Measurements from ENCODE around the gene FADS3.

The FADS3 gene

GRCh38 chr11:61911128-61911700 is 19.9 kb upstream of the FADS3 start:
- no peak for ATAC-seq (replicated peaks; ENCODE audit: extremely low read depth, poor library complexity, severe bottlenecking)
- H3K36me3 Mint-ChIP-seq (ENCODE audit: insufficient read depth): no peaks in the 10 kb centered on the region
- H3K27ac Mint-ChIP-seq (ENCODE audit: low read depth): no peak overlapping the region
- no peaks in the 10 kb centered on the region for H3K9me3 Mint-ChIP-seq
- no peak overlapping the region for H3K4me3 Mint-ChIP-seq
- H3K4me1 Mint-ChIP-seq: no peaks in the 10 kb centered on the region
- peaks cover 48% of the 10 kb centered on the region for H3K27me3 Mint-ChIP-seq
- DNase-seq (ENCODE audit: low spot score in 2 of 2): no peak

DNA sequence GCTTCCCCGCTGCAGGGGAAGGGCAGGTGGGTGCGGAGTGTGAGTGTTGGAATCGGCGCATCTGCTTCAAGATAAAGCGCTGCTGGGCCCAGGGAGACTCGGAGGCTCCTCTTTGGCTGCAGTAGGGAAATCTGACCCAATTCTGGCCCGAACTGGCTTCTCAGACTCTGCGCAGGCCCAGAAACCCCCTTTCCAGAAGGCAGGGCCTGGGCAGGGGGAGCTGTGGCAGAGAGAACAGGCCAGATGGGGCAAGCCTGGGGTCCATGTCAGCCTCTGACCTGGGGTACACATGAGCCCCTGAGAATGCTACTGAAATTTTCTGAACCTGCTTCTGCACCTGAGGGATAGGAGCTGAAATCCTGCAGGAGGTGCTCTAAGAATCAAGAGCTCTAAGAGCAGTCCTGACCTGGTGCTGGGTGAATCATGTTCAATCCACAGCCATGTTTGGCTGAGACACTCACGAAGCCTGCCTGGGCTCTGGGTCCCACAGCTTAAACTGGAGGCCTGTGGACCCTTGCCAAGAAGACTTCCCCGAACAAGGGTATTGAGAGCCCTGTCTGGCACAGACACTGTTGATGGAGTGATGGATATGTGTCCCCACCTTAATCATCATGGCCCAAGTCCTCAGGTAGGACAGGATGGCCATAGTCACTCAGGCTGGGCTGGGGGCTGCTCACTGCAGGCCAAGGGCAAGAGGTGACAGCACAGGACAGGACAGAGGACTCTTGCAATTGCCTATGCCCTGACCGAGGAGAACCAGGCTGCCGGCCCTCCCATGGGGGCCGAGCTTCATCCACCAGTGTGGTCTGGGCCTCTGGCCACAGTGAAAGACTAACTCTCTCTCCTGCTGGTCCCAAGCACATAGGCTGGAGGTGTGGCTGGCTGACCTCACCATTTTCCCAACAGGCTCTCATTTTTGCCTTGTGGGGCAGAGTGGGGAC is 19.1 kb upstream of the FADS3 start:
- H3K27ac Mint-ChIP-seq (ENCODE audit: low read depth): no peak overlapping the region
- H3K9me3 Mint-ChIP-seq: no peaks in the 10 kb centered on the region

DNA sequence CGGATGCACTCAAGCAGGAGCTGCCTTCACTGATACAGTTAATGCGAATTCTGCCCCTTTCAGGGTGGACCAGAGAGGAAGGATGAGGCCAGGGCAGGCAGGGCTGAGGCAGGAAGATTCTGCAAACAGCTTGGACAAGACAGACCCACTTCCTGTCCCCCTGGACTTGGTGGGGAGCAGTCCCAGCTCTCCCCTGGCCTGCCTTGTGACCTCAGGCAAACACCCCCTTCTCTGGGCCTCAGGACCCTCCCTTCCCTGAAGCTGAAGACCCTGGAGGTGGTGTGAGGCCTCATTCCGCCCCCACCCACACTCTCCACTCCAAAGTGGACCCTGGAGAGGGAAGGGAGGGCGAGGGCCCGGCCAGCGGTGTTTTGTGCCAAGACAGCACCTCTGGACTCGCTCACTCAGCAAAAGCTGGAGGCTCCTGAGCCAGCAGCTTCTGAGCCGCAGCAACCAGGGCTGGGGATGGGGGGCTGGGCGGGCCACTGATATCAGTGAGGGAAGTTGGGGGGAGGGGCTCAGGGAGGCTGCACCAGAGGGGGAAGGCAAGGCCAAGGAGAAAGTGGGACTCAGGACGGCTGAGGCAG is 17.5 kb upstream of the FADS3 start:
- no peak for ATAC-seq (replicated peaks; ENCODE audit: extremely low read depth, poor library complexity, severe bottlenecking)
- H3K9me3 Mint-ChIP-seq: no peaks in the 10 kb centered on the region
- DNase-seq (ENCODE audit: low spot score in 2 of 2): no peak
- H3K27ac Mint-ChIP-seq (ENCODE audit: low read depth): no peak overlapping the region
- H3K4me3 Mint-ChIP-seq: no peak overlapping the region
- no peaks in the 10 kb centered on the region for H3K36me3 Mint-ChIP-seq (ENCODE audit: insufficient read depth)
- peaks cover 24% of the 10 kb centered on the region for H3K27me3 Mint-ChIP-seq
- no peaks in the 10 kb centered on the region for H3K4me1 Mint-ChIP-seq

More for the DNA sequence above, 19.1 kb upstream of the FADS3 start:
- no peaks in the 10 kb centered on the region for H3K36me3 Mint-ChIP-seq (ENCODE audit: insufficient read depth)
- no peak overlapping the region for H3K4me3 Mint-ChIP-seq
- peaks cover 41% of the 10 kb centered on the region for H3K27me3 Mint-ChIP-seq
- no peaks in the 10 kb centered on the region for H3K4me1 Mint-ChIP-seq
- no peak for DNase-seq (ENCODE audit: low spot score in 2 of 2)
- ATAC-seq (replicated peaks; ENCODE audit: extremely low read depth, poor library complexity, severe bottlenecking): no peak

DNA sequence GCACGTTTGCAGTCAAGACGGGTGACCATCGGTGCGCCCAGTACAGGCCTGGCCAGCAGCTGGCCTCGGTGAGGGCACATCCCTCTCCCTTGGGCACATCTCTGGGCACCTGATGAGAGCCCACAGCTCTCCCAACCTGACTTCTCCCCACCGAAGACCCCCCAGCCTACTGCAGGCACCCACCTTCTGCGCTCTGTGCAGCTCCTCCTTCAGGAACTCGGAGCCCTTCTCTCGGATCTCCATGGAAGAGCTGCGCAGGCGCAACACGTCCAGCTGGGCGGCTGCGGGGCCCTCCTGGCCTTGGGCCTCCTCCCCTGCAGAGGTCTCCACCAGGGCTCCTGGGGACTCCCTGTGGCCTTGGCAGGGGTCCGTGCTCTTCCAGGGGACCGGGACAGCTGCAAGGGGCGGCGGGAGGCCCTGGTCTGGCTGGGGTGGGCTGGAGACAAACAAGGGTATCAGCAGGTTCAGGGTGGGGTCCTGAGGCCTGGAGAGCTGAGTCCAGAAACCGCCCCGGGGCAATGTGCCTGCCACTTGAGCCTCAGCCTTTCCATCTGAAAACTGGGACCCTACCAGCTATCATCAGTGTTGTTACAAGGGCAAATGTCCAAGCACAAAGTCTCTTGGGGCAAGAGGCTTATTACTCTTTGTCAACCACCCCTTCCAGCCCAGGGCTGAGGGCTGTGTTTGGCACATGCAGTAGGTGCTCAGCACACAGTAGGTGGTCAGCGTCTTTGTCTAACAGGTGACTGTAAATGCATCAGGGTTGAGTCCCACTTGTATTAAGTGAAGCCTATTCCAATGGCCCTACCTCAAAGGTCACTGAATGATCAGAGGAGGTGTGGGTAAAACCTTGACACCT is 16.8 kb upstream of the FADS3 start:
- Mint-ChIP-seq H3K36me3 (ENCODE audit: insufficient read depth) (peaks cover 2% of the 10 kb centered on the region), H3K9me3 (no peaks in the 10 kb centered on the region), H3K4me1 (no peaks in the 10 kb centered on the region), H3K27me3 (peaks cover 17% of the 10 kb centered on the region), H3K27ac (ENCODE audit: low read depth) (no peak overlapping the region), H3K4me3 (no peak overlapping the region)
- ATAC-seq (replicated peaks; ENCODE audit: extremely low read depth, poor library complexity, severe bottlenecking) (no peak), DNase-seq (ENCODE audit: low spot score in 2 of 2) (no peak)

GRCh38 chr11:61907282-61907681 is 15.9 kb upstream of the FADS3 start:
- no peak for ATAC-seq (replicated peaks; ENCODE audit: extremely low read depth, poor library complexity, severe bottlenecking)
- no peaks in the 10 kb centered on the region for H3K4me1 Mint-ChIP-seq

DNA sequence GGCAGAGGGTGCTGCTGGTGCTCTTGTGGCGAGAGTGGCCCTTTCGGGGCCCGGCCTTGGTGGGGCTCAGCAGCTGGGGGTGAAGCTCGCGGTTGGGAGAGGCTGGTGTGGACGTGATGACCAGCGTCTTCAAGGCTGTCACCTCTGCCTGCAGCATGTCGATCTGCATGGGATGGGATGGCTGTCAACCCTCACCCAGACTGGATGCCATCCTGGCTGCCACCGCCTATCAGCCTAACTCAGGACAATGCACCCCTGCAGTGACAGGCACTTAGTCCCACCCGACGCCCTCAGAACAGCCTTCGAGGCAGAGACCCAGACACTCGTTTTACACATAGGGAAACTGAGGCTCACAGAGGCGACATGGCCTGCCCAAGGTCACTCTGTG is 15.2 kb upstream of the FADS3 start:
- H3K9me3 Mint-ChIP-seq: no peaks in the 10 kb centered on the region
- H3K4me1 Mint-ChIP-seq: no peaks in the 10 kb centered on the region
- H3K36me3 Mint-ChIP-seq (ENCODE audit: insufficient read depth): peaks cover 5% of the 10 kb centered on the region
- ATAC-seq (replicated peaks; ENCODE audit: extremely low read depth, poor library complexity, severe bottlenecking): no peak
- no peak overlapping the region for H3K27ac Mint-ChIP-seq (ENCODE audit: low read depth)
- DNase-seq (ENCODE audit: low spot score in 2 of 2): no peak
- no peak overlapping the region for H3K4me3 Mint-ChIP-seq
- peaks cover 1% of the 10 kb centered on the region for H3K27me3 Mint-ChIP-seq

More at GRCh38 chr11:61907282-61907681, 15.9 kb upstream of the FADS3 start:
- H3K4me3 Mint-ChIP-seq: no peak overlapping the region
- H3K27ac Mint-ChIP-seq (ENCODE audit: low read depth): no peak overlapping the region
- no peaks in the 10 kb centered on the region for H3K9me3 Mint-ChIP-seq
- peaks cover 9% of the 10 kb centered on the region for H3K27me3 Mint-ChIP-seq
- H3K36me3 Mint-ChIP-seq (ENCODE audit: insufficient read depth): peaks cover 3% of the 10 kb centered on the region
- DNase-seq (ENCODE audit: low spot score in 2 of 2): no peak

- no peak overlapping the region for H3K27ac Mint-ChIP-seq (ENCODE audit: low read depth)
- DNase-seq (ENCODE audit: low spot score in 2 of 2): no peak
- H3K9me3 Mint-ChIP-seq: no peaks in the 10 kb centered on the region
- no peaks in the 10 kb centered on the region for H3K4me1 Mint-ChIP-seq
- ATAC-seq (replicated peaks; ENCODE audit: extremely low read depth, poor library complexity, severe bottlenecking): no peak
- no peaks in the 10 kb centered on the region for H3K27me3 Mint-ChIP-seq
- H3K36me3 Mint-ChIP-seq (ENCODE audit: insufficient read depth): peaks cover 5% of the 10 kb centered on the region
- H3K4me3 Mint-ChIP-seq: no peak overlapping the region
These were observed 14.6 kb upstream of the FADS3 start for GRCh38 chr11:61905801-61906521.

- no peaks in the 10 kb centered on the region for H3K4me1 Mint-ChIP-seq
- H3K9me3 Mint-ChIP-seq: no peaks in the 10 kb centered on the region
- no peak overlapping the region for H3K4me3 Mint-ChIP-seq
- peaks cover 5% of the 10 kb centered on the region for H3K36me3 Mint-ChIP-seq (ENCODE audit: insufficient read depth)
- no peak for DNase-seq (ENCODE audit: low spot score in 2 of 2)
- ATAC-seq (replicated peaks; ENCODE audit: extremely low read depth, poor library complexity, severe bottlenecking): no peak
- H3K27me3 Mint-ChIP-seq: no peaks in the 10 kb centered on the region
- H3K27ac Mint-ChIP-seq (ENCODE audit: low read depth): no peak overlapping the region
These were observed 13.8 kb upstream of the FADS3 start for GRCh38 chr11:61905067-61905696.

DNA sequence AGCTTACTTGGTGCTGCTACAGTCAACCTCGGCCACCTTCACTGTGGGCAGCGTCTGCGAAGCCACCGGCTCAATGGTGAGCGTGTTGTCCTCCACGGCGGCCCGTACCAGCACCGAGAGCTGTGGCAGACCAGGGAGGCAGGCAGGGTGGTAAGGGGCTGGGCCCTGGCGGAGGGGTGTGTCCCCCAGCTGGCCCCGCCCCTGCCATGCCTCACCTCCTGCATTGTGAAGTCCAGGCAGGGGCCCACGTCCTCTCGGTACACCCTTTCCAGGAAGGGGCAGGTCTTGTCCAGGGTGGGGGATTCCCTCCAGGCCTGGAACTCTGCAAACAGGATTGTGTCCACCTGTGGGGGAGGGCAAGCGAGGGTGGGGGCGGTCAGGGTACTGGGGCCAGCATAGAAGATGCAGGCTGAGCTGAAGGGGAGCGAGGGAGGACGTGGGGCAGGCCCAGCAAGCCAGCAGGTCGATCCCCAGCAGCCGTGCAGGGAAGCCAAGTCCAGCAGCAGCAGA is 13.2 kb upstream of the FADS3 start:
- Mint-ChIP-seq H3K27ac (ENCODE audit: low read depth) (no peak overlapping the region), H3K36me3 (ENCODE audit: insufficient read depth) (peaks cover 5% of the 10 kb centered on the region), H3K4me3 (no peak overlapping the region), H3K4me1 (no peaks in the 10 kb centered on the region), H3K9me3 (no peaks in the 10 kb centered on the region), H3K27me3 (no peaks in the 10 kb centered on the region)
- no peak for ATAC-seq (replicated peaks; ENCODE audit: extremely low read depth, poor library complexity, severe bottlenecking)
- no peak for DNase-seq (ENCODE audit: low spot score in 2 of 2)

DNA sequence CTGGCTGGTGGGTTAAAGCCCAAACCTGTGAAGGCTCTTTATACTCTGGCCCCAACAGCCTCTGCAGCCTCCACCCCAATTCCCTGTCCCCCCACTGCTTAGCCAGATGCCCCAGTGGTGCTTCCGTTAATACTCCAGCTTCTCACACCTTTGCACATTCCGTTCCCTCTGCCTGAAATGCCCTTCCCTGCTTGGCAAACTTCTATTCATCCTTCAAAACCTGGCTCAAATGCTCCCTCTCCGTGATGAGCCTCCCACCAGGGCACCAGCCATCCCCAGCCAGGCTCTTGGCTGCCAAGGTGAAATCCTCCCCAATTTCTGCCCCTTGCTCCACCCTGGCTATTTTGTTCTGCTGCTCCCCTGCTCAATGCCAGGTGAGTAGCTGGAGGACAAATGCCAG is 12.5 kb upstream of the FADS3 start:
- Mint-ChIP-seq H3K4me3 (no peak overlapping the region), H3K4me1 (peaks cover 7% of the 10 kb centered on the region), H3K9me3 (no peaks in the 10 kb centered on the region), H3K27me3 (no peaks in the 10 kb centered on the region), H3K36me3 (ENCODE audit: insufficient read depth) (peaks cover 9% of the 10 kb centered on the region), H3K27ac (ENCODE audit: low read depth) (no peak overlapping the region)
- DNase-seq (ENCODE audit: low spot score in 2 of 2) (no peak), ATAC-seq (replicated peaks; ENCODE audit: extremely low read depth, poor library complexity, severe bottlenecking) (no peak)

DNA sequence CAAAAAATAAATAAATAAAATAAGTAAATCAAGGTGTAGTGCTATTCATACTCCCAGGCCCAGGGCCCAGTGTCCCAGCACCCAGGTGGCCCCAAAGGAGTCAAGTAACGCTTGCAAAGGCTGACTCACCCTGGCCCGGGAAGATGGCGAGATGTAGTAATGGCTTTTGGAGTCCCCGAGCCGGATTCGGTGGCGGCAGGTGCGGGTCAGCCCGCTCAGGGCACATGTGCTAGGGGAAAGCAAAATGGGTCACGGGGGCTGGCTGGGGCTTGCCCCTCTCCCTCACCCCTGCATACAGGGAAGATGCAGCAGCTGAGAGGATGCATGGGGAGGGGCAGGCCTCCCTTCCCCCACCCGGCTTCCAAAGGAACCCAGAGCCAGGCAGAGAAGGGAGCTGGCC is 11.0 kb upstream of the FADS3 start:
- H3K4me3 Mint-ChIP-seq: no peak overlapping the region
- H3K36me3 Mint-ChIP-seq (ENCODE audit: insufficient read depth): peaks cover 9% of the 10 kb centered on the region
- peaks cover 7% of the 10 kb centered on the region for H3K4me1 Mint-ChIP-seq
- H3K27me3 Mint-ChIP-seq: no peaks in the 10 kb centered on the region
- ATAC-seq (replicated peaks; ENCODE audit: extremely low read depth, poor library complexity, severe bottlenecking): no peak
- DNase-seq (ENCODE audit: low spot score in 2 of 2): no peak
- no peak overlapping the region for H3K27ac Mint-ChIP-seq (ENCODE audit: low read depth)
- no peaks in the 10 kb centered on the region for H3K9me3 Mint-ChIP-seq

All from central memory CD8-positive, alpha-beta T cell (primary cell).